ENCODE measurements around the gene DAPK1.

The DAPK1 gene

DNA sequence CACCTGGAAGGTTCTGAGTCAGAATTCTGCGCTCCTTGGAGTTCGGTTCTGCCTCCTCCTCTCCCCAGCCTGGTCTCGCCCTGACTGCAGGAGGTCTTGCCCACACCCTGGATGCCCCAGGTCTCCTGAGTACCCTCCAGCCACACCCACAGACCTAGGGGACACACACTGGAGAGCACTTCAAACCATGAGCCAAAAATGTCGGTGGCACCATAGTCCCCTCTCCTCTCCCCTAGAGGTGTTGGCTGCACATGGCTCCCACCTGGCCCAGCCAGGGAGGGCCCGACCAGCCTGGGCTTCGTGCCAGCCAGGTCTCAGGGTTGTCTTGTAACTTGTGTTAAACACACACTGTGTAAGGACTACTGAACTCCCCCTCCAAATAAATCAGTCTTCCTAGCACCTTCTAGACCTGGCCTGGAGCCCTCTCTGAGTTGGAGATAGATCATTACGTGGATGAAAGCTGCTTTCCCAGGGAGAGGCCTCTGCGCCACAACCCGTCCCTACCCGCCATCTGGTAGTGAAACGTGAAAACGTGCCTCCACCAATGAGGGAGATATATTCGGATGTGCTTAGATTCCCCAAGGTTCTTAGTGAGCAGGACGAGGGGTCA is 178.3 kb downstream of the DAPK1 start:
- Histone ChIP-seq H3K27ac (no peak overlapping the region), H4K20me1 (ENCODE audit: insufficient read depth) (no peaks in the 10 kb centered on the region), H3K36me3 (ENCODE audit: insufficient read depth) (no peaks in the 10 kb centered on the region), H3K79me2 (ENCODE audit: insufficient read depth, low read depth) (no peaks in the 10 kb centered on the region), H3K4me1 (ENCODE audit: low read depth, poor library complexity, severe bottlenecking) (peaks cover 23% of the 10 kb centered on the region), H3K27me3 (ENCODE audit: insufficient read depth, low read depth) (no peaks in the 10 kb centered on the region), H2AFZ (ENCODE audit: low read depth) (no peak overlapping the region), H3K9ac (no peak overlapping the region), H3K4me3 (IDR thresholded peaks at IDR 0.05; ENCODE audit: insufficient read depth, low read depth, low read length) (no peak overlapping the region), H3K4me2 (no peak overlapping the region)
- TF ChIP-seq, protein P1, sequence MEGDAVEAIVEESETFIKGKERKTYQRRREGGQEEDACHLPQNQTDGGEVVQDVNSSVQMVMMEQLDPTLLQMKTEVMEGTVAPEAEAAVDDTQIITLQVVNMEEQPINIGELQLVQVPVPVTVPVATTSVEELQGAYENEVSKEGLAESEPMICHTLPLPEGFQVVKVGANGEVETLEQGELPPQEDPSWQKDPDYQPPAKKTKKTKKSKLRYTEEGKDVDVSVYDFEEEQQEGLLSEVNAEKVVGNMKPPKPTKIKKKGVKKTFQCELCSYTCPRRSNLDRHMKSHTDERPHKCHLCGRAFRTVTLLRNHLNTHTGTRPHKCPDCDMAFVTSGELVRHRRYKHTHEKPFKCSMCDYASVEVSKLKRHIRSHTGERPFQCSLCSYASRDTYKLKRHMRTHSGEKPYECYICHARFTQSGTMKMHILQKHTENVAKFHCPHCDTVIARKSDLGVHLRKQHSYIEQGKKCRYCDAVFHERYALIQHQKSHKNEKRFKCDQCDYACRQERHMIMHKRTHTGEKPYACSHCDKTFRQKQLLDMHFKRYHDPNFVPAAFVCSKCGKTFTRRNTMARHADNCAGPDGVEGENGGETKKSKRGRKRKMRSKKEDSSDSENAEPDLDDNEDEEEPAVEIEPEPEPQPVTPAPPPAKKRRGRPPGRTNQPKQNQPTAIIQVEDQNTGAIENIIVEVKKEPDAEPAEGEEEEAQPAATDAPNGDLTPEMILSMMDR (conservative IDR thresholded peaks at IDR 0.05; ENCODE audit: low read depth, low read length) = no peak

DNA sequence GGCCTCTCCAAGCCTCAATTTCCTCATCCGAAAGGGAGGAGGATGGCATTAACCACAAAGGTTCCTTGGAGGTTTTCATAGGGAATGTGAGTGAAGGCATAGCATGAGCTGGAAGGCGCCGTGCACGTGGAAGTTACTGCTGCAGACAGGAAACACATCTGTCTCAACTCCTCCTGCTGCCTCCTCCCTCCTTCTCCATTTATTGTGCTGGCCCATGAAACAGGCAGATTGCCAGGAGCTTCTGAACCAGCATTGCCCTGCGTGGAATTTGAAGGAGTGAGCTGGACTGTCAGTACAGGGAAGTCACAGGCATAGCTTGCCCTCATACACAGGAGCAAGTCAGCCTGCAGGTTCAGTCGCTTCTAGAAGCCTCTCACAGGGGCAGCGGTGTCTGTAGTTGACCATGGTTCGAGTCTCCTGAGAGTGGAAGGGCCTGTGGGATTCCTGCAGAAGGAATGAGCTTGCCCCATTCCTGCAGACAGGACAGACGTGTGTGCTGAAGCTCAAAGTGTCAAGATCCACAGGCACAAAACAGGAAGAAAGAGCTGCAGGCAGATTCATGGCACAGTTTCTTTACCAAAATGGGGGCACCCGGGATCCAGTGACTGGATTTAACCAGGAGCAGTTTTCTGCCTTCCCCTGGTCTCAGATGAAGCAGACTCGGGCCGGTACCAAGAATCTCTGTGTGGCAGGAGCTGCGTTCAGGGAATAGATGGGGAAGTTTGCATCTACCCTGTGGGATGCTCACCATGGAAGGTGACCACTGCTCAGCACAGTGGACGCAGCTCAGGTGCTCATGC is 179.5 kb downstream of the DAPK1 start:
- Histone ChIP-seq H4K20me1 (ENCODE audit: insufficient read depth) (no peaks in the 10 kb centered on the region), H3K27me3 (ENCODE audit: insufficient read depth, low read depth) (no peaks in the 10 kb centered on the region), H3K9ac (no peak overlapping the region), H2AFZ (ENCODE audit: low read depth) (no peak overlapping the region), H3K27ac (no peak overlapping the region), H3K79me2 (ENCODE audit: insufficient read depth, low read depth) (no peaks in the 10 kb centered on the region), H3K4me1 (ENCODE audit: low read depth, poor library complexity, severe bottlenecking) (peaks cover 35% of the 10 kb centered on the region), H3K4me3 (IDR thresholded peaks at IDR 0.05; ENCODE audit: insufficient read depth, low read depth, low read length) (no peak overlapping the region), H3K4me2 (no peak overlapping the region), H3K36me3 (ENCODE audit: insufficient read depth) (no peaks in the 10 kb centered on the region)
- TF ChIP-seq, protein P1 (conservative IDR thresholded peaks at IDR 0.05; ENCODE audit: low read depth, low read length) = no peak

DNA sequence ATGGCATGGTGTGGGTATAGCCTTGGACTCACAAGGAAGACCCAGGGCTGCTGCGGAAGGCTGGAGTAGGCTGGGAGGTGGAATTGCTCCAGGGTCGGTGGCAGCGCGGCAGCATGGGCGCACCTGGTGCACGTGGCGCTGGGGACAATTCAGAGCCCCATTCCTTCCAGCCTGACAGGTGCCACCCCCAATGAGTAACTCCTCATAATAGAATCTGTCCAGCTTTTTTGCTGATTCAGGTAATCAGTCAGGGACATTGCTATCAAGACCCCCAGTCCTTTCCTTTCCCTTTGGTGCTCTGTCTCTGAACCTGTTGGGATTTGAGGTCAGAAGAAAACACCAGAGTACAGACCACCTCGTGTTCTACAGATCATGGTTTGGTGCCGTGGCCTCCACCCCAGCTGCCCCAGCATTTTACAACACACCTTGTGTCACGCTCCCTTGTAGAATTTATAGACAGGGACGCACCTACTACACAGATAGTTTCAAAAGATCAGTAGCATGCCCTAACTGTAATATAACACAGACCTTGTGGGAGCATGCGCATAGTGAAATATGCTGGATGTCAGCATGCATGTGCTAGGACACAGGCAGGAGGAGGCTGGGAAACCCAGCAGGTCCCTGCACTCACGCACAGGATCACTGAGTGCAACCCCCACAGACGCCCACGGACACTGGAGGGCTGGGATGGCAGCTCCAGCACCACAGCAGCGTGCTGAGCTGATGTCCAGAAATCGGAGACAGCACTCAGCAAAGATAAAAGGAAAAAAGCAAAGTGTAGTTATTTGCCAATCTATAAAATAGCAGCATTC is 180.3 kb downstream of the DAPK1 start:
- Histone ChIP-seq H3K9ac (no peak overlapping the region), H3K79me2 (ENCODE audit: insufficient read depth, low read depth) (no peaks in the 10 kb centered on the region), H3K27me3 (ENCODE audit: insufficient read depth, low read depth) (no peaks in the 10 kb centered on the region), H4K20me1 (ENCODE audit: insufficient read depth) (no peaks in the 10 kb centered on the region), H3K4me1 (ENCODE audit: low read depth, poor library complexity, severe bottlenecking) (peaks cover 41% of the 10 kb centered on the region), H3K36me3 (ENCODE audit: insufficient read depth) (no peaks in the 10 kb centered on the region), H3K4me3 (IDR thresholded peaks at IDR 0.05; ENCODE audit: insufficient read depth, low read depth, low read length) (no peak overlapping the region), H2AFZ (ENCODE audit: low read depth) (no peak overlapping the region), H3K27ac (no peak overlapping the region), H3K4me2 (no peak overlapping the region)
- TF ChIP-seq, protein P1 (conservative IDR thresholded peaks at IDR 0.05; ENCODE audit: low read depth, low read length) = no peak

DNA sequence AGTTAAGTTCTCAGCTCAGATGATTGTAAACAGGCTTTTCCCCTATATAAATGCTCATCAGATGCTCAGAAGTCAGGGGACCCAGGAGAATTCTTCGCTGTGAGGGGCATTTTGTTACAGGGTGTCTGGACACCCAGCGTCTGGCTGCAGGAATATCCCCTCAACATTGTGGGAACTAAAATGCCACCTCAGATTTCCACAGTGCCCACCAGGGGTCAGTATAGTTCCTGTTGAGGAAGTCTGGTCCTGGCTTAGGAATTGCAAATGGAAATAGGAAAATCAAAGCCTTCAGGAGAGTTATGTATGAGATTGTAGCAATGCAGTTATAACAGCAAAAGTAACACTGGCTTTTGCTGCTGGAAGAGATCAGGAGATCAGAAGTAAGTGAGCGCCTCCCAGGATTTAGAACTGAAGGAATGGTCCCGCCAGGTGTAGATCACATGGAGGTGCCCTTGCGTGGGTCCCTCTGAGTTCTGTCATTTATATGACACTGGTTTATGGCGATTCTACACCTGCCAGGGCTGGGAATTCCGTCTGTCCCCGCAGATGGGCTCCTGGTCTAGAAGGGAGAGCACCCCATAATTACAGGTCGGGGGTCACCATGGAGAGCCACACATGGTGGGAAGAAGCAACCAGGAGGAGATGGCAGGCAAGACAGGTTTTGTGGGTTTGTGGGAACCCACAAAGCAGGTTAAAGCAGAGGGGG is 181.1 kb downstream of the DAPK1 start:
- Histone ChIP-seq H3K27me3 (ENCODE audit: insufficient read depth, low read depth) (no peaks in the 10 kb centered on the region), H4K20me1 (ENCODE audit: insufficient read depth) (no peaks in the 10 kb centered on the region), H3K4me1 (ENCODE audit: low read depth, poor library complexity, severe bottlenecking) (peaks cover 47% of the 10 kb centered on the region), H3K79me2 (ENCODE audit: insufficient read depth, low read depth) (no peaks in the 10 kb centered on the region), H3K4me3 (IDR thresholded peaks at IDR 0.05; ENCODE audit: insufficient read depth, low read depth, low read length) (no peak overlapping the region), H3K4me2 (no peak overlapping the region), H3K9ac (no peak overlapping the region), H3K36me3 (ENCODE audit: insufficient read depth) (no peaks in the 10 kb centered on the region), H3K27ac (no peak overlapping the region), H2AFZ (ENCODE audit: low read depth) (no peak overlapping the region)
- TF ChIP-seq, protein P1 (conservative IDR thresholded peaks at IDR 0.05; ENCODE audit: low read depth, low read length) = peak; percentile 90
